Activated naive CD8-positive, alpha-beta T cell treated with anti-CD3 and anti-CD28 coated beads, Interleukin-2, amount 50 U/mL, for 24 hours (primary cell): ENCODE results near the gene B4GALNT4.

ENCODE experiments used
- ATAC-seq: fragments of 150-1000 bp; cut with Tn5 transposase; one replicate; pipeline ENCODE4 v1.10.0; 2021
- DNase-seq: peaks from one replicate; pipeline ENCODE4 v3.0.0; 2021
- H3K27ac Mint-ChIP-seq: one replicate; pipeline ENCODE4 v1.8.0; 2021; ENCODE audit warnings: mild to moderate bottlenecking, mixed read lengths
- H3K27me3 Mint-ChIP-seq: one replicate; pipeline ENCODE4 v1.8.0; 2021; ENCODE audit warnings: mixed read lengths
- H3K36me3 Mint-ChIP-seq: one replicate; pipeline ENCODE4 v1.8.0; 2021; ENCODE audit warnings: low read depth, mixed read lengths
- H3K4me1 Mint-ChIP-seq: one replicate; pipeline ENCODE4 v1.8.0; 2021; ENCODE audit warnings: mixed read lengths
- H3K4me3 Mint-ChIP-seq: one replicate; pipeline ENCODE4 v1.8.0; 2021; ENCODE audit warnings: mild to moderate bottlenecking, moderate library complexity, mixed read lengths
- H3K9me3 Mint-ChIP-seq: one replicate; pipeline ENCODE4 v1.8.0; 2021; ENCODE audit warnings: mixed read lengths

The B4GALNT4 gene

GRCh38 chr11:373716-374551 is 4.6 kb downstream of the B4GALNT4 start:
- no peak for ATAC-seq
- Mint-ChIP-seq H3K4me3 (no peak overlapping the region), H3K4me1 (no peaks in the 10 kb centered on the region), H3K9me3 (no peaks in the 10 kb centered on the region), H3K36me3 (no peaks in the 10 kb centered on the region), H3K27ac (no peak overlapping the region), H3K27me3 (peaks cover 9% of the 10 kb centered on the region)
- DNase-seq, result no peak

GRCh38 chr11:375065-376025 is 6.0 kb downstream of the B4GALNT4 start:
- no peaks in the 10 kb centered on the region for H3K4me1 Mint-ChIP-seq
- ATAC-seq (no peak), DNase-seq (no peak)
- H3K4me3 Mint-ChIP-seq, result no peak overlapping the region
- no peak overlapping the region for H3K27ac Mint-ChIP-seq
- peaks cover 8% of the 10 kb centered on the region for H3K27me3 Mint-ChIP-seq
- no peaks in the 10 kb centered on the region for H3K36me3 Mint-ChIP-seq
- no peaks in the 10 kb centered on the region for H3K9me3 Mint-ChIP-seq

- DNase-seq, result no peak
- Mint-ChIP-seq H3K4me1 (no peaks in the 10 kb centered on the region), H3K27me3 (no peaks in the 10 kb centered on the region), H3K36me3 (no peaks in the 10 kb centered on the region), H3K4me3 (no peak overlapping the region), H3K27ac (no peak overlapping the region), H3K9me3 (no peaks in the 10 kb centered on the region)
- no peak for ATAC-seq
Observed at GRCh38 chr11:376531-377173, 7.4 kb downstream of the B4GALNT4 start.

- Mint-ChIP-seq H3K36me3 (no peaks in the 10 kb centered on the region), H3K9me3 (no peaks in the 10 kb centered on the region), H3K27me3 (peaks cover 3% of the 10 kb centered on the region), H3K4me1 (peaks cover 4% of the 10 kb centered on the region), H3K4me3 (no peak overlapping the region), H3K27ac (no peak overlapping the region)
- DNase-seq (no peak), ATAC-seq (no peak)
Observed at GRCh38 chr11:377174-377865, 8.0 kb downstream of the B4GALNT4 start.

GRCh38 chr11:377883-378500 is 8.7 kb downstream of the B4GALNT4 start:
- no peaks in the 10 kb centered on the region for H3K36me3 Mint-ChIP-seq
- no peak overlapping the region for H3K4me3 Mint-ChIP-seq
- peaks cover 4% of the 10 kb centered on the region for H3K4me1 Mint-ChIP-seq
- H3K27ac Mint-ChIP-seq, result no peak overlapping the region
- no peak for ATAC-seq
- no peaks in the 10 kb centered on the region for H3K9me3 Mint-ChIP-seq
- peaks cover 3% of the 10 kb centered on the region for H3K27me3 Mint-ChIP-seq
- no peak for DNase-seq

GRCh38 chr11:379205-380094 is 10.2 kb downstream of the B4GALNT4 start:
- ATAC-seq (no peak), DNase-seq (no peak)
- Mint-ChIP-seq H3K4me3 (no peak overlapping the region), H3K27ac (no peak overlapping the region), H3K36me3 (no peaks in the 10 kb centered on the region), H3K4me1 (peaks cover 4% of the 10 kb centered on the region), H3K27me3 (peaks cover 3% of the 10 kb centered on the region), H3K9me3 (no peaks in the 10 kb centered on the region)

- DNase-seq, result no peak
- Mint-ChIP-seq H3K27me3 (peaks cover 3% of the 10 kb centered on the region), H3K4me1 (peaks cover 4% of the 10 kb centered on the region), H3K27ac (no peak overlapping the region), H3K36me3 (no peaks in the 10 kb centered on the region), H3K9me3 (no peaks in the 10 kb centered on the region), H3K4me3 (no peak overlapping the region)
- ATAC-seq, result no peak
Observed at GRCh38 chr11:380095-380480, 10.8 kb downstream of the B4GALNT4 start.

GRCh38 chr11:380491-380890 is 11.2 kb downstream of the B4GALNT4 start:
- no peak for ATAC-seq
- Mint-ChIP-seq H3K4me3 (no peak overlapping the region), H3K27ac (no peak overlapping the region), H3K9me3 (no peaks in the 10 kb centered on the region), H3K27me3 (peaks cover 3% of the 10 kb centered on the region), H3K36me3 (no peaks in the 10 kb centered on the region), H3K4me1 (peaks cover 4% of the 10 kb centered on the region)
- DNase-seq, result no peak

GRCh38 chr11:380996-381395 is 11.7 kb downstream of the B4GALNT4 start:
- DNase-seq, result no peak
- Mint-ChIP-seq H3K4me3 (no peak overlapping the region), H3K4me1 (peaks cover 4% of the 10 kb centered on the region), H3K27ac (no peak overlapping the region), H3K27me3 (peaks cover 3% of the 10 kb centered on the region), H3K9me3 (no peaks in the 10 kb centered on the region), H3K36me3 (no peaks in the 10 kb centered on the region)
- ATAC-seq, result no peak

GRCh38 chr11:381501-382072 is 12.3 kb downstream of the B4GALNT4 start:
- H3K27me3 Mint-ChIP-seq, result peaks cover 3% of the 10 kb centered on the region
- no peak for DNase-seq
- H3K9me3 Mint-ChIP-seq, result peaks cover under 1% of the 10 kb centered on the region
- no peak overlapping the region for H3K4me3 Mint-ChIP-seq
- no peak for ATAC-seq
- no peak overlapping the region for H3K27ac Mint-ChIP-seq
- H3K36me3 Mint-ChIP-seq, result peaks cover under 1% of the 10 kb centered on the region
- H3K4me1 Mint-ChIP-seq, result peaks cover 4% of the 10 kb centered on the region

GRCh38 chr11:382081-382629 is 12.9 kb downstream of the B4GALNT4 start:
- DNase-seq (no peak), ATAC-seq (no peak)
- no peak overlapping the region for H3K4me3 Mint-ChIP-seq
- H3K36me3 Mint-ChIP-seq, result peaks cover 4% of the 10 kb centered on the region
- peaks cover 3% of the 10 kb centered on the region for H3K27me3 Mint-ChIP-seq
- no peak overlapping the region for H3K27ac Mint-ChIP-seq
- peaks cover 4% of the 10 kb centered on the region for H3K4me1 Mint-ChIP-seq
- H3K9me3 Mint-ChIP-seq, result peaks cover 7% of the 10 kb centered on the region

GRCh38 chr11:383431-383830 is 14.1 kb downstream of the B4GALNT4 start:
- ATAC-seq, result no peak
- peaks cover 4% of the 10 kb centered on the region for H3K4me1 Mint-ChIP-seq
- peaks cover 6% of the 10 kb centered on the region for H3K36me3 Mint-ChIP-seq
- peaks cover 3% of the 10 kb centered on the region for H3K27me3 Mint-ChIP-seq
- no peak overlapping the region for H3K27ac Mint-ChIP-seq
- no peak for DNase-seq
- no peak overlapping the region for H3K4me3 Mint-ChIP-seq
- H3K9me3 Mint-ChIP-seq, result peaks cover 8% of the 10 kb centered on the region
